Right lobe of liver (tissue), 4 donors: ENCODE measurements around the gene ODC1.

Experiments used
- CTCF ChIP-seq, 4 donors: fragments of 200-600 bp in 3 of 4; fragments of 450-650 bp in 1 of 4; IDR thresholded peaks; one replicate each; pipeline versions ENCODE4 v1.5.1 to v1.8.0; 2016 to 2022; ENCODE audit warnings: antibody characterized with exemption in 4 of 4, mild to moderate bottlenecking in 2 of 4
- POLR2A ChIP-seq: fragments of 450-650 bp; IDR thresholded peaks from one replicate; pipeline ENCODE4 v1.6.1; 2017; ENCODE audit warnings: antibody characterized with exemption, mild to moderate bottlenecking
- donor health status: DM: no; HTN: no; CAD: no.
- donor health status: DM: no; HTN: no; CAD: no.
- donor health status: DM: no; HTN: yes; CAD: no.

GRCh38 chr2:10402062-10402585 is 46.0 kb downstream of the ODC1 start:
- TF ChIP-seq POLR2A (no peak), CTCF (IDR thresholded peaks at IDR 0.05) (no peak)
